GM18505 (cell line): ENCODE measurements around the gene PKN2.

Experiments
- ATAC-seq: cut with Tn5 transposase; IDR thresholded peaks from one replicate; pipeline ENCODE4 v1.9.1; 2021; ENCODE audit not compliant: unreplicated experiment
- POLR2A ChIP-seq: IDR thresholded peaks from 4 replicates; pipeline ENCODE4 v1.6.1; 2011; ENCODE audit warnings: borderline replicate concordance; ENCODE audit not compliant: insufficient read depth, insufficient read length; ENCODE audit errors: extremely low read depth

Gene PKN2

GRCh38 chr1:88658419-88658818, 25.7 kb upstream of the PKN2 start:
- no peak for ATAC-seq
- no peak for TF ChIP-seq POLR2A

DNA sequence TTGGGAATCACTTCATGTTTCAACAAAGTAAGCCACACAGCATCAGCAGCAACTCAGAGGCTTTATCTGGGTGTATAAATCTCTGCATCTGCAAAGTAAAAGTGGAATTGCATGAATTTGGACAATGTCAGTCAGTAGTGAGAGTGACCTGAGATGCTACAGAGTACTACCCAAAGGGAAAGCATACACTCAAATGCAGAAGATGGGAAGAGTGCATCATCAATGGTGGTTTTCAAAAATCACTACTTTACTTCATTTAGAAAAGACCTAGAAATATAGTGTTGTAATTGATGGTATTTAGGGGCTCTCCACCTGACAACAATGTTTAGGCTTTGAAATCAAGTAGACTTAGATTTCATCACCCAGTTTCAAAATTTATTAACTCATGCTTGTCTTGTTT, 24.5 kb upstream of the PKN2 start:
- no peak for ATAC-seq
- TF ChIP-seq POLR2A: no peak

GRCh38 chr1:88661188-88661587, 22.9 kb upstream of the PKN2 start:
- no peak for ATAC-seq
- no peak for TF ChIP-seq POLR2A

GRCh38 chr1:88661951-88662699, 21.9 kb upstream of the PKN2 start:
- ATAC-seq: no peak
- no peak for TF ChIP-seq POLR2A

DNA sequence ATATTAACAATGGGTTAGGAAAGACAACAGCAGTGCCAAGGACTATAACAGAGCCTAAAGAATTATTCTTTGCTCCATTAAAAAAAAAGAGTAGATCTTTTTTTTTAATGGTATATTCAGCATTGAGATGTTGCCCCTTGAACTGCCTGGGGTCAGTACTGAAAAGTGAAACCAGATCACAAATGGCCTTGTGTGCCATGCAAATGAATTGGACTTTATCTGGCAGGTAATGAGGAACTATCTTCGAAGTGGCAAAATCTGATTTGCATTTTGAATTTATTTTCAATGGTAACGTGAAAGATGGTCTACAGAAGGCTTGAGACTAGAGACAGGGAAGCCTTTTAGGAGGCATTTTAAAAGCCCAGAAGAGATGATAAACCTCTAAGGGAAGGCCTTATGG, 21.4 kb upstream of the PKN2 start:
- ATAC-seq: no peak
- TF ChIP-seq POLR2A: no peak

GRCh38 chr1:88668405-88668804, 15.7 kb upstream of the PKN2 start:
- no peak for TF ChIP-seq POLR2A
- ATAC-seq: no peak

DNA sequence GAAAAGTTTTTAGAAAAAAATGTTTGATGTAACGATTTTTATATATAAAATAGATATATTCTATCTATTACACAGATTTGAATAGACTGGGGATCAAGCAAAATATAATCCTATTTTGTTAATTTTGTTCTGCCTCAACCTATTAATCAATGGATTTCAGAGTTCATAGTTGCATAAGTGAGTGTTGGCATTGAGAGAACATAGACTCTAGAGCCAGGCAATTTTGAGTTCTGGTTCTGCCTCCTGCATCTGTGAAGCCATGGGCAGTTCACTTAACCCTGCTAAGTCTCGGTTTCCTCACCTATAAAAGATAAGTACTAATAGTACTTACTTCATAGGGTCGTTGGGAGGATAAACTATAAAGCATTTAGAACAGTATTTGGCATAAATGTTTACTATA, 13.6 kb upstream of the PKN2 start:
- no peak for TF ChIP-seq POLR2A
- no peak for ATAC-seq

DNA sequence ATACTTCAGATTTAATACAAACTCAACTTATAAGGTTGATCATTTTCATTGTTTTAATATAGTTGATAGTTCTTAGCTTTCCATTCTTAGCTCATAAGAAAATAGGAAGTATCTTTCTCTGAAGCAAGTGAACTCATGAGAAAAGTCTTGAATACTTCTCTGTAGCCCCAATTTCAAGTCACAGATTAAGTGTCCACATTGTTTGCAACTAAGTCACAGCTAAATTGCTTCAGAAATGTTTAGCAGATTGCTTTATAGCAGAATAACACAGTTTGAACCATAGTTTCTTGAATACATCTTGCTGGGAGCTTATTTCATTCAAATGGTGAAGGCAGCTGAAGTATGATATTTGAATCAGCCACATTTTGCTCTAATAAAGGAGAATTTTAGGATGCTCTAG, 10.6 kb upstream of the PKN2 start:
- no peak for ATAC-seq
- no peak for TF ChIP-seq POLR2A

GRCh38 chr1:88678405-88678804, 5.7 kb upstream of the PKN2 start:
- no peak for ATAC-seq
- no peak for TF ChIP-seq POLR2A

DNA sequence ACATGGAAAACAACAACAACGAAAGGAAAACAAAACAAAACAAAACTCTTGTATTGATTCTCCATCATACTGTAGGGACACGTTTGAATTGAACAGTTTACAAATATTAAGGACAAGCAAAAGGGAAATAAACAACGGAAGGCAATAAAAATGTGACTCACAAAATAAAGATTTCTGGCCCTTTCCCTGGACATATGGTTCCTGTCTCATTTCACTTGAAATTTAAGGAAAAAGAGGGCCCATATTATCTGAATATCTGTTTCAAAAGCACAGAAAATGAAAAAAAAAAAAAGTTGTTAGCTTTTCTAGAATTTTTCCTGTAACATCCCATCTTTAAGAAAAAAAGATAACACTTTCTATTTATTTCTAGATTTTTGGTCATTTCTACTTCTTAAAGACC, 3.6 kb upstream of the PKN2 start:
- no peak for ATAC-seq
- no peak for TF ChIP-seq POLR2A

GRCh38 chr1:88680911-88681622, 3.0 kb upstream of the PKN2 start:
- no peak for ATAC-seq
- no peak for TF ChIP-seq POLR2A

GRCh38 chr1:88684482-88685258, 597 bp downstream of the PKN2 start:
- ATAC-seq: peak; percentile 45

GRCh38 chr1:88685259-88685620, 1.2 kb downstream of the PKN2 start:
- no peak for TF ChIP-seq POLR2A
- no peak for ATAC-seq

More at GRCh38 chr1:88684482-88685258, 597 bp downstream of the PKN2 start:
- no peak for TF ChIP-seq POLR2A

DNA sequence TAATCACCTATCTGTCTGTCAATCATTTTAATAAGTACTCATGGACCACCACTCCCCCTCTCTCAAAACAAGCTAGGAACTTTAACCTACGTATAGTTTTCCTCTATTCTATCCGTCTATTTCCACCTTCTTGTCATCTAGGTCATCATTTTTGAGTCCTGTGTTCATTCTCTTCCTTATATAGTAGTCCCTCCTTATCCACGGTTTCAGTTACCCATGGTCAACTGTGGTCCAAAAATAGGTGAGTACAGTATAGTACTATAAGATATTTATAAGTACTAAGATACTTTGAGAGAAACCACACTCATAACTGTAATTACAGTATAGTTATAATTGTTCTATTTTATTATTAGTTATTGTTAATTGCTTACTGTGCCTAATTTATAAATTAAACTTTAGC, 7.5 kb downstream of the PKN2 start:
- no peak for TF ChIP-seq POLR2A
- ATAC-seq: no peak

DNA sequence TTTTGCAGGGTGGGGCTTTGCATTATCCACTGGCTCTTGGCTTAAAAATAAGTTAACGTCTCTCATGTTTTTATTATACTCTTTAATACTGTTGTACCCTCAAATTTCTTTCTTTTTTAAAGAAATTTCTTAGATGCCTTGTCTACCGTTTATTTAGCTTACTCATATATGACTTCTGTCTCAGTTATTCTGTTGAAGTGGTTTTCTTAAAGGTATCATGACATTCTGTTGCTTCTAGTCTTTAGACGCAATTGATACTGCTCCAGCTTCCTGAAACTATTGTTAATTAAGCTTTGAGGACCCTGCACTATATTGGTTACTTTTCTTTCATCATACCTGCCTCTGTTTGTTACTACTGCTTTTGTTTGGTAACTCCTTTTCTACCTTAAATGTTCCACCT, 11.7 kb downstream of the PKN2 start:
- TF ChIP-seq POLR2A: no peak
- no peak for ATAC-seq

DNA sequence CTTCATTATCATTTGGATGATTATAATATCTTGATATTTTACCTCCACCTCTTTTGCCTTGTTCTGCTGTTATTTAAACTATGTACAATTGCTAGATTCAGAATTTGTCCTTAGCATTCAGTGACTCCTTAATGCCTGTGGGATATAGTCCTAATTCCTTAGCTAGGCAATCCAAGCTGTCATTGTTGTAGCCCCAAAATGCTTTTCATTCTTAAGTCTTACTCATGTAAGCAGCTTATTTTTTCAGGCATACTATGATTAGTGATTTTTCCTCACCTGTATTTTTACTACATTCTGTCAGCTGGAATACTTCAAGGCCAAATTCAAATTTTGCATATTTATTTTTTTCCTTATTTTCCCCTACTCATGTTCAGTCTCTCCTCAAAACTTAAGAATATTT, 13.4 kb downstream of the PKN2 start:
- TF ChIP-seq POLR2A: no peak
- no peak for ATAC-seq
